HPDE6-E6E7 (cell line): ENCODE results near the gene TRABD2B.

Source experiments
- DNase-seq: peaks from one replicate; pipeline ENCODE4 v3.0.0; 2011; ENCODE audit warnings: missing footprints; ENCODE audit errors: extremely low spot score

Gene TRABD2B

GRCh38 chr1:47911424-47911823 is 85.8 kb downstream of the TRABD2B start:
- DNase-seq = no peak

- DNase-seq = no peak
These were observed 88.9 kb downstream of the TRABD2B start for GRCh38 chr1:47908258-47908657.

- DNase-seq = no peak
These were observed 90.0 kb downstream of the TRABD2B start for GRCh38 chr1:47907177-47907528.

- DNase-seq = no peak
These were observed 90.5 kb downstream of the TRABD2B start for GRCh38 chr1:47906527-47907176.

- no peak for DNase-seq
These were observed 91.2 kb downstream of the TRABD2B start for GRCh38 chr1:47906009-47906432.

- DNase-seq = no peak
These were observed 93.5 kb downstream of the TRABD2B start for GRCh38 chr1:47903723-47904122.

GRCh38 chr1:47901001-47901575 is 96.1 kb downstream of the TRABD2B start:
- DNase-seq = no peak

- DNase-seq = no peak
These were observed 98.9 kb downstream of the TRABD2B start for GRCh38 chr1:47898133-47898845.

GRCh38 chr1:47895279-47896125 is 101.7 kb downstream of the TRABD2B start:
- DNase-seq = no peak

- peak; percentile 21 for DNase-seq
These were observed 102.5 kb downstream of the TRABD2B start for GRCh38 chr1:47894410-47895278.

GRCh38 chr1:47893412-47893811 is 103.8 kb downstream of the TRABD2B start:
- DNase-seq = no peak

- no peak for DNase-seq
These were observed 106.4 kb downstream of the TRABD2B start for GRCh38 chr1:47890779-47891178.

- DNase-seq = no peak
These were observed 108.9 kb downstream of the TRABD2B start for GRCh38 chr1:47888294-47888629.

- no peak for DNase-seq
These were observed 109.5 kb downstream of the TRABD2B start for GRCh38 chr1:47887475-47888293.

- no peak for DNase-seq
These were observed 110.1 kb downstream of the TRABD2B start for GRCh38 chr1:47887060-47887459.

- DNase-seq = no peak
These were observed 111.0 kb downstream of the TRABD2B start for GRCh38 chr1:47886141-47886540.

GRCh38 chr1:47885062-47885830 is 111.9 kb downstream of the TRABD2B start:
- no peak for DNase-seq

GRCh38 chr1:47883963-47884362 is 113.2 kb downstream of the TRABD2B start:
- no peak for DNase-seq

- no peak for DNase-seq
These were observed 115.4 kb downstream of the TRABD2B start for GRCh38 chr1:47881505-47882442.
